ENCODE data around the gene CTU1. TPM values are rescaled to one million over a fixed set of nuclear protein-coding genes. Genes with fewer than 3 reads are reported as not detected.
A peak's percentile ranks its signal among the peaks of the same experiment; 100 is the strongest.

CTU1 gene
- total RNA-seq, 1 donor: 3.2 TPM

- H3K4me3 ChIP-seq (ENCODE audit: low read depth, low read length): peak overlapping the region; percentile 60
- no peak for DNase-seq (ENCODE audit: low read depth)
- peak; percentile 34 for TF ChIP-seq CTCF (IDR thresholded peaks at IDR 0.05; ENCODE audit: insufficient read depth, low read length)
Observed at GRCh38 chr19:51108805-51109146, 567 bp upstream of the CTU1 start.

GRCh38 chr19:51107406-51108065, 673 bp downstream of the CTU1 start:
- DNase-seq (ENCODE audit: low read depth): peak; percentile 20
- H3K4me3 ChIP-seq (ENCODE audit: low read depth, low read length): peak overlapping the region; percentile 89
- TF ChIP-seq CTCF (IDR thresholded peaks at IDR 0.05; ENCODE audit: insufficient read depth, low read length): no peak

GRCh38 chr19:51103926-51104341, 4.3 kb downstream of the CTU1 start:
- no peak for DNase-seq (ENCODE audit: low read depth)
- no peak overlapping the region for H3K4me3 ChIP-seq (ENCODE audit: low read depth, low read length)
- no peak for TF ChIP-seq CTCF (IDR thresholded peaks at IDR 0.05; ENCODE audit: insufficient read depth, low read length)

- H3K4me3 ChIP-seq (ENCODE audit: low read depth, low read length): no peak overlapping the region
- TF ChIP-seq CTCF (IDR thresholded peaks at IDR 0.05; ENCODE audit: insufficient read depth, low read length): no peak
- no peak for DNase-seq (ENCODE audit: low read depth)
Observed at GRCh38 chr19:51102991-51103390, 5.2 kb downstream of the CTU1 start.

- TF ChIP-seq CTCF (IDR thresholded peaks at IDR 0.05; ENCODE audit: insufficient read depth, low read length): no peak
- no peak overlapping the region for H3K4me3 ChIP-seq (ENCODE audit: low read depth, low read length)
- no peak for DNase-seq (ENCODE audit: low read depth)
Observed at GRCh38 chr19:51101171-51101865, 6.9 kb downstream of the CTU1 start.

- no peak overlapping the region for H3K4me3 ChIP-seq (ENCODE audit: low read depth, low read length)
- TF ChIP-seq CTCF (IDR thresholded peaks at IDR 0.05; ENCODE audit: insufficient read depth, low read length): no peak
- no peak for DNase-seq (ENCODE audit: low read depth)
Observed at GRCh38 chr19:51100601-51101000, 7.6 kb downstream of the CTU1 start.
